Stimulated activated naive CD8-positive, alpha-beta T cell treated with anti-CD3 and anti-CD28 coated beads, Interleukin-15, amount 100 ng/mL, for 72 hours (primary cell): Measurements from ENCODE around the gene LCAT.

Experiments
- ATAC-seq: fragments of 150-1000 bp; cut with Tn5 transposase; 2 replicates; pipeline ENCODE4 v1.10.0; 2021; ENCODE audit warnings: mild to moderate bottlenecking, moderate library complexity
- DNase-seq, 2 donors: peaks; one replicate each; pipeline ENCODE4 v3.0.0; 2021 to 2022
- H3K27ac Mint-ChIP-seq, 2 donors: one replicate each; pipeline ENCODE4 v1.8.0; 2022; ENCODE audit warnings: mild to moderate bottlenecking in 2 of 2, mixed read lengths in 2 of 2, moderate library complexity in 2 of 2
- H3K27me3 Mint-ChIP-seq: one replicate; pipeline ENCODE4 v1.8.0; 2022; ENCODE audit warnings: mixed read lengths
- H3K4me1 Mint-ChIP-seq: one replicate; pipeline ENCODE4 v1.8.0; 2022; ENCODE audit warnings: mild to moderate bottlenecking, mixed read lengths
- H3K4me3 Mint-ChIP-seq, 2 donors: one replicate each; pipeline ENCODE4 v1.8.0; 2022; ENCODE audit warnings: mild to moderate bottlenecking in 2 of 2, mixed read lengths in 2 of 2, moderate library complexity in 1 of 2
- H3K9me3 Mint-ChIP-seq, 2 donors: one replicate each; pipeline ENCODE4 v1.8.0; 2022; ENCODE audit warnings: mixed read lengths in 2 of 2

Gene LCAT

GRCh38 chr16:67943619-67944504, at the start of gene LCAT:
LCAT (minus strand) TSS chr16:67944120; CDS start chr16:67944101, 19 bp downstream.
- H3K4me1 Mint-ChIP-seq, result peaks cover 32% of the 10 kb centered on the region
- H3K27ac Mint-ChIP-seq, result peak within 1 kb of the TSS in 1 of 2 donors; percentile 88
- ATAC-seq (no peak), DNase-seq (no peak)
- no peak within 1 kb of the TSS for H3K4me3 Mint-ChIP-seq
- H3K27me3 Mint-ChIP-seq, result no peaks in the 10 kb centered on the region
- H3K9me3 Mint-ChIP-seq, result no peaks in the 10 kb centered on the region

- peak overlapping the region; percentile 89 to 93 for H3K4me3 Mint-ChIP-seq
- no peaks in the 10 kb centered on the region for H3K27me3 Mint-ChIP-seq
- ATAC-seq (peak; percentile 87), DNase-seq (peak; percentile 88 to 90)
- peak overlapping the region; percentile 97 for H3K27ac Mint-ChIP-seq
- no peaks in the 10 kb centered on the region for H3K9me3 Mint-ChIP-seq
- H3K4me1 Mint-ChIP-seq, result peaks cover 54% of the 10 kb centered on the region
Observed at GRCh38 chr16:67993207-67994039, 49.5 kb upstream of the LCAT start.

- H3K27ac Mint-ChIP-seq, result peak overlapping the region; percentile 59 to 61
- no peaks in the 10 kb centered on the region for H3K27me3 Mint-ChIP-seq
- H3K9me3 Mint-ChIP-seq, result no peaks in the 10 kb centered on the region
- DNase-seq (no peak), ATAC-seq (peak; percentile 10)
- H3K4me3 Mint-ChIP-seq, result peak overlapping the region; percentile 89 to 93
- H3K4me1 Mint-ChIP-seq, result peaks cover 50% of the 10 kb centered on the region
Observed at GRCh38 chr16:67992661-67993206, 48.8 kb upstream of the LCAT start.

- H3K4me3 Mint-ChIP-seq, result no peak overlapping the region
- H3K4me1 Mint-ChIP-seq, result peaks cover 29% of the 10 kb centered on the region
- no peak for ATAC-seq
- no peaks in the 10 kb centered on the region for H3K27me3 Mint-ChIP-seq
- no peak for DNase-seq
- no peaks in the 10 kb centered on the region for H3K9me3 Mint-ChIP-seq
- H3K27ac Mint-ChIP-seq, result no peak overlapping the region
Observed at GRCh38 chr16:67990018-67990386, 46.1 kb upstream of the LCAT start.

GRCh38 chr16:67989322-67990017, 45.5 kb upstream of the LCAT start:
- H3K4me3 Mint-ChIP-seq, result no peak overlapping the region
- H3K27me3 Mint-ChIP-seq, result no peaks in the 10 kb centered on the region
- peaks cover 29% of the 10 kb centered on the region for H3K4me1 Mint-ChIP-seq
- DNase-seq (no peak), ATAC-seq (no peak)
- H3K9me3 Mint-ChIP-seq, result no peaks in the 10 kb centered on the region
- H3K27ac Mint-ChIP-seq, result peak overlapping the region in 1 of 2 donors; percentile 15

GRCh38 chr16:67988675-67989074, 44.8 kb upstream of the LCAT start:
- no peak for DNase-seq
- Mint-ChIP-seq H3K27me3 (no peaks in the 10 kb centered on the region), H3K4me3 (no peak overlapping the region)

GRCh38 chr16:67987460-67988160, 43.7 kb upstream of the LCAT start:
- ATAC-seq (no peak), DNase-seq (no peak)
- Mint-ChIP-seq H3K4me1 (peaks cover 31% of the 10 kb centered on the region), H3K4me3 (no peak overlapping the region), H3K27me3 (no peaks in the 10 kb centered on the region), H3K27ac (peak overlapping the region in 1 of 2 donors; percentile 21), H3K9me3 (no peaks in the 10 kb centered on the region)

More at GRCh38 chr16:67988675-67989074, 44.8 kb upstream of the LCAT start:
- no peaks in the 10 kb centered on the region for H3K9me3 Mint-ChIP-seq
- no peak for ATAC-seq
- peaks cover 31% of the 10 kb centered on the region for H3K4me1 Mint-ChIP-seq
- peak overlapping the region in 1 of 2 donors; percentile 78 for H3K27ac Mint-ChIP-seq

GRCh38 chr16:67986949-67987348, 43.0 kb upstream of the LCAT start:
- ATAC-seq, result no peak
- no peaks in the 10 kb centered on the region for H3K9me3 Mint-ChIP-seq
- no peak overlapping the region for H3K27ac Mint-ChIP-seq
- no peak for DNase-seq
- no peak overlapping the region for H3K4me3 Mint-ChIP-seq
- peaks cover 29% of the 10 kb centered on the region for H3K4me1 Mint-ChIP-seq
- H3K27me3 Mint-ChIP-seq, result no peaks in the 10 kb centered on the region

GRCh38 chr16:67982011-67982696, 38.2 kb upstream of the LCAT start:
- DNase-seq (no peak), ATAC-seq (no peak)
- no peaks in the 10 kb centered on the region for H3K27me3 Mint-ChIP-seq
- H3K4me1 Mint-ChIP-seq, result peaks cover 29% of the 10 kb centered on the region
- H3K27ac Mint-ChIP-seq, result no peak overlapping the region
- H3K4me3 Mint-ChIP-seq, result no peak overlapping the region
- H3K9me3 Mint-ChIP-seq, result no peaks in the 10 kb centered on the region

- Mint-ChIP-seq H3K27me3 (no peaks in the 10 kb centered on the region), H3K27ac (no peak within 1 kb of the TSS), H3K4me3 (no peak within 1 kb of the TSS), H3K4me1 (peaks cover 37% of the 10 kb centered on the region), H3K9me3 (no peaks in the 10 kb centered on the region)
- ATAC-seq (no peak), DNase-seq (no peak)
Observed at GRCh38 chr16:67979955-67980678, 36.2 kb upstream of the LCAT start, which contains the start of gene DPEP3. DPEP3 (minus strand) TSS chr16:67980499; CDS start chr16:67980380, 119 bp downstream.

- H3K27me3 Mint-ChIP-seq, result no peaks in the 10 kb centered on the region
- H3K27ac Mint-ChIP-seq, result no peak overlapping the region
- DNase-seq (no peak), ATAC-seq (no peak)
- no peak overlapping the region for H3K4me3 Mint-ChIP-seq
- no peaks in the 10 kb centered on the region for H3K9me3 Mint-ChIP-seq
- H3K4me1 Mint-ChIP-seq, result peaks cover 18% of the 10 kb centered on the region
Observed at GRCh38 chr16:67977469-67978227, 33.7 kb upstream of the LCAT start.

- ATAC-seq, result peak; percentile 23
- no peak for DNase-seq
- no peaks in the 10 kb centered on the region for H3K9me3 Mint-ChIP-seq
- no peaks in the 10 kb centered on the region for H3K27me3 Mint-ChIP-seq
- H3K4me1 Mint-ChIP-seq, result peaks cover 15% of the 10 kb centered on the region
- no peak overlapping the region for H3K27ac Mint-ChIP-seq
- no peak overlapping the region for H3K4me3 Mint-ChIP-seq
Observed at GRCh38 chr16:67977005-67977404, 33.1 kb upstream of the LCAT start.

GRCh38 chr16:67976205-67976604, 32.3 kb upstream of the LCAT start:
- Mint-ChIP-seq H3K27me3 (no peaks in the 10 kb centered on the region), H3K9me3 (no peaks in the 10 kb centered on the region), H3K4me3 (no peak overlapping the region), H3K27ac (peak overlapping the region in 1 of 2 donors; percentile 50), H3K4me1 (peaks cover 15% of the 10 kb centered on the region)
- ATAC-seq, result no peak
- DNase-seq, result no peak
